Hepatocyte (in vitro differentiated cells): ENCODE data around the gene PHF14.

Source experiments
- EZH2 ChIP-seq: fragments of 200-600 bp; sonication (generic); IDR thresholded peaks from 2 replicates; pipeline ENCODE4 v1.6.1; 2016; ENCODE audit warnings: antibody characterized with exemption, mild to moderate bottlenecking, borderline replicate concordance
- EZH2phosphoT487 ChIP-seq: fragments of 200-600 bp; sonication (generic); IDR thresholded peaks from one replicate; pipeline ENCODE4 v1.6.1; 2018; ENCODE audit warnings: antibody characterized with exemption, mild to moderate bottlenecking, low read depth, moderate library complexity; ENCODE audit not compliant: unreplicated experiment, severe bottlenecking
- TF ChIP-seq, protein P1 (sequence below): fragments of 200-600 bp; sonication (generic); IDR thresholded peaks from 2 replicates; pipeline ENCODE4 v1.5.1; 2016; ENCODE audit warnings: antibody characterized with exemption, mild to moderate bottlenecking; ENCODE audit not compliant: poor library complexity

DNA sequence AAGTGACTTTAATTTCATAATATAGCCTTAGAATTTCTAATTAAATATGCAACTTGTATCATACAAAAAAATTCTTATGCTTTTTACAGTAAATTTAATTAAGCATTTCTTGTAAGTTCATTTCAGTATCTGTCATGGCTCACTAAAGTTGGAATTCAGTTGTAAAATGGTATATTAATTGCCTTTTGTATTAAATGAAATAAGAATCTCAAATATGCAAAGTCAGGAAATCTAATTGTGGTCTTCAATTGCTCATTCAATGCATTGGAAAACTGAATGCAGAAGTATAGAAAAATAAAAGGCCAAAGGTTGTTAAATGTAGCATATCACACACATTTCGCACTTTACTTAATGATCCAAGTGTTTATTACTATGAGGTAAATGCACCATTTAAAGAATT is 189.5 kb downstream of the PHF14 start:
- TF ChIP-seq, protein P1, sequence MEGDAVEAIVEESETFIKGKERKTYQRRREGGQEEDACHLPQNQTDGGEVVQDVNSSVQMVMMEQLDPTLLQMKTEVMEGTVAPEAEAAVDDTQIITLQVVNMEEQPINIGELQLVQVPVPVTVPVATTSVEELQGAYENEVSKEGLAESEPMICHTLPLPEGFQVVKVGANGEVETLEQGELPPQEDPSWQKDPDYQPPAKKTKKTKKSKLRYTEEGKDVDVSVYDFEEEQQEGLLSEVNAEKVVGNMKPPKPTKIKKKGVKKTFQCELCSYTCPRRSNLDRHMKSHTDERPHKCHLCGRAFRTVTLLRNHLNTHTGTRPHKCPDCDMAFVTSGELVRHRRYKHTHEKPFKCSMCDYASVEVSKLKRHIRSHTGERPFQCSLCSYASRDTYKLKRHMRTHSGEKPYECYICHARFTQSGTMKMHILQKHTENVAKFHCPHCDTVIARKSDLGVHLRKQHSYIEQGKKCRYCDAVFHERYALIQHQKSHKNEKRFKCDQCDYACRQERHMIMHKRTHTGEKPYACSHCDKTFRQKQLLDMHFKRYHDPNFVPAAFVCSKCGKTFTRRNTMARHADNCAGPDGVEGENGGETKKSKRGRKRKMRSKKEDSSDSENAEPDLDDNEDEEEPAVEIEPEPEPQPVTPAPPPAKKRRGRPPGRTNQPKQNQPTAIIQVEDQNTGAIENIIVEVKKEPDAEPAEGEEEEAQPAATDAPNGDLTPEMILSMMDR = no peak
- no peak for TF ChIP-seq EZH2
- TF ChIP-seq EZH2phosphoT487 = no peak
